H7 (cell line): ENCODE data around the gene TNFSF4. TPM values are rescaled to one million over a fixed set of nuclear protein-coding genes. Genes with fewer than 3 reads are reported as not detected.
"Not testable (repeated sequence)": the region's sequence is repeated elsewhere in the genome, so short reads cannot be mapped to it uniquely, and the experiment has no call there.

Experiments used
- DNase-seq: peaks from one replicate; pipeline ENCODE4 v3.0.0; 2012
- H3K27me3 ChIP-seq: 2 replicates; pipeline ENCODE4 v1.6.0; 2011; ENCODE audit warnings: mild to moderate bottlenecking, low read length; ENCODE audit not compliant: control insufficient read depth, insufficient read depth
- H3K36me3 ChIP-seq: replicated peaks from 2 replicates; pipeline ENCODE4 v1.5.1; 2011; ENCODE audit warnings: low read length; ENCODE audit not compliant: control insufficient read depth, insufficient read depth
- H3K4me3 ChIP-seq: 2 replicates; pipeline ENCODE4 v1.5.1; 2011; ENCODE audit warnings: low read depth, mild to moderate bottlenecking, control low read depth, low read length, moderate library complexity; ENCODE audit not compliant: insufficient read depth
- total RNA-seq: library from RNA; depleted of rRNA; stranded (reverse); fragments of >200 nt; shearing (Covaris generic); gene quantifications from 2 replicates; pipeline ENCODE4 v1.2.3, GENCODE V29; 2014

The TNFSF4 gene
- total RNA-seq, 1 experiment from 2014 or later = 0.21 TPM

GRCh38 chr1:173162601-173163000, 44.5 kb downstream of the TNFSF4 start:
- no peak for DNase-seq
- Histone ChIP-seq H3K4me3 (no peak overlapping the region), H3K36me3 (no peaks in the 10 kb centered on the region), H3K27me3 (peaks cover 6% of the 10 kb centered on the region; the same call in 1 of the 2 replicates)

DNA sequence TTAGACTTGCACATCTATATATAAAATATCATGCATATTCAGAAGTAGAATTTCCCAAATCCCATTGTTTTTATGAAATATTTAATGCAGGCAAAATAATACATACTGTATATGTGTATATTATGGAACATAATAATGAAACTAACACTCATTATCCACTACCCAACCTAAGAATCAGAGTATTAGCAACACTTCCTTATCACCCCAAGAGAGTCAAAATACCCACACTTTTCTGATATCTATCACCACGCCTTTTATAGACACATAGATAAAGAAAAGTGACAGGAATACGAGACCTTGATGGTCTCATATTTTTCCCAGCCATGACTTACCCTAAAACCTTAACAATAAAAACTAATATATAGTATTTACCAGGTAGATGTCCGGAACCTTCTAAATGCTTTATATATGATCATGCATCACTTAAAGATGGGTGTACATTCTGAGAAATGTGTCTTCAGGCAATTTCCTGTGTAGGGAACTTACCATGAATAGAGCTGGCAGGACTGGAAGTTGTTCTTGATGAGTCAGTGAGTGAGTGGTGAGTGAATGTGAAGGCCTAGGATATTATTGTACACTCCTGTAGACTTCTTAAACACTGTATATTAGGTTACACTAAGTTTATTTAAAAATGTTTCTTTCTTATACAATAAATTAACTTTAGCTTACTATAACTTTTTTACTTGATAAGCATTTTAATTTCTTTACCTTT, 45.5 kb downstream of the TNFSF4 start:
- Histone ChIP-seq H3K27me3 (peaks cover 6% of the 10 kb centered on the region; the same call in 1 of the 2 replicates), H3K4me3 (no peak overlapping the region), H3K36me3 (no peaks in the 10 kb centered on the region)
- DNase-seq = no peak

DNA sequence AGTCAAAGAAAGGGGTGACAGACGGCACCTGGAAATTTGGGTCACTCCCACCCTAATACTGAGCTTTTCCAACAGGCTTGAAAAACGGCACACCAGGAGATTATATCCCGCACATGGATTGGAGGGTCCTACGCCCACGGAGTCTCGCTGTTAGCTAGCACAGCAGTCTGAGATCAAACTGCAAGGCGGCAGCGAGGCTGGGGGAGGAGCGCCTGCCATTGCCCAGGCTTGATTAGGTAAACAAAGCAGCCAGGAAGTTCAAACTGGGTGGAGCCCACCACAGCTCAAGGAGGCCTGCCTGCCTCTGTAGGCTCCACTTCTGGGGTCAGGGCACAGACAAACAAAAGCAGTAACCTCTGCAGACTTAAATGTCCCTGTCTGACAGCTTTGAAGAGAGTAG, 53.2 kb downstream of the TNFSF4 start:
- DNase-seq, H3K36me3 ChIP-seq, H3K27me3 ChIP-seq, H3K4me3 ChIP-seq: not testable (repeated sequence)

DNA sequence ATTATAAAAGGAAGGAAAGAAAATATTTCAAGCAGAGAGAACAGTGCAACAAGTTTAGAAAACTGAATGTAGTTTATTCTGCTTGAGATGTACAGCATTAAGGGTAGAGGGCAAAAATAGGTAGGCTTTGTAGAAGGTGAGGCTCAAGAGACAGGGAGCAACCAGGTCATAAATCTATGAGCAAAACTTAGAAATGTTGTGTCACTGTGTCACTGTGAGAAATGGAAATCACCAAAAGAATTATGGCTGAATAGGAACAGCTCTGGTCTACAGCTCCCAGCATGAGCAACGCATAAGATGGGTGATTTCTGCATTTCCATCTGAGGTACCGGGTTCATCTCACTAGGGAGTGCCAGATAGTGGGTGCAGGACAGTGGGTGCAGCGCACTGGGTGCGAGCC, 53.6 kb downstream of the TNFSF4 start:
- H3K4me3 ChIP-seq = no peak overlapping the region
- no peaks in the 10 kb centered on the region for H3K36me3 ChIP-seq
- DNase-seq = no peak

DNA sequence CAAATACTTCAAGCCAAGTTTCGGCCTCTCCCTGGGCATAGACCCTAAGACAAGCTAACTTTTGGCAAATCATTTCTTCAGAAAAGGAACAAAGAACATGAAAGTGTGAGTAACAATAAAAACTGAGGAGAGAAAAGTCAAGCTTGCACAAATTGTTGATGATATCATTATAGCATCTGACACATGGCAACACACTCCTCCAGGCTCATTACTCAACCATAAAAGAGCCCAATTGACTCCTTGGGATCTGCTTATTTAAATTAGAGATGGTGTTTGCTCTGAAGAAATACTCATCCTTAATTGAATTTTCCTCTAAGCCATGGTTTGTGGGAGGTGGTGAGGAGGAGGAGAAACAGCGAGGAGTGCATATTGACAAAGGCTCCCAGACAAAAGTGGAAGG, 54.5 kb downstream of the TNFSF4 start:
- DNase-seq = no peak
- Histone ChIP-seq H3K27me3 (no peaks in the 10 kb centered on the region), H3K36me3 (no peaks in the 10 kb centered on the region), H3K4me3 (no peak overlapping the region)

More for the DNA sequence above, 53.6 kb downstream of the TNFSF4 start:
- H3K27me3 ChIP-seq = no peaks in the 10 kb centered on the region

DNA sequence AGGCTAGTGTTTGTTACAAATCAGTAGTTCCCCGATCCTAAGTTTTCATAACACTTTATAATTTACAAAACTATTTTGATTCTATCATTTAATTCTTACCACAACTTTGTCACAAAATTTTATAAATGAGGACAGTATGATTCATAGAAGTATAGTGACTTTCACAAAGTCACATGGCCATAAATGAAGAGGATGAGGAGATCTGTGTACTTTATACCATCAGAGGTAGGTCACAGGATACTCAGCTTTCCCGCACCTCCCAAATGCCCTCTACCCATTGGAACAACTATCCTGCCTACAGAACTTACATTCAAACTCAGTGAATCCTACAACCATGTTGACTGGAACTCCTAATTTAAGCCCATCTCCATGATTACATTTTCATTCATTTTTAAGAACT, 56.3 kb downstream of the TNFSF4 start:
- no peak overlapping the region for H3K4me3 ChIP-seq
- no peak for DNase-seq
- H3K36me3 ChIP-seq = no peaks in the 10 kb centered on the region
- H3K27me3 ChIP-seq = no peaks in the 10 kb centered on the region

DNA sequence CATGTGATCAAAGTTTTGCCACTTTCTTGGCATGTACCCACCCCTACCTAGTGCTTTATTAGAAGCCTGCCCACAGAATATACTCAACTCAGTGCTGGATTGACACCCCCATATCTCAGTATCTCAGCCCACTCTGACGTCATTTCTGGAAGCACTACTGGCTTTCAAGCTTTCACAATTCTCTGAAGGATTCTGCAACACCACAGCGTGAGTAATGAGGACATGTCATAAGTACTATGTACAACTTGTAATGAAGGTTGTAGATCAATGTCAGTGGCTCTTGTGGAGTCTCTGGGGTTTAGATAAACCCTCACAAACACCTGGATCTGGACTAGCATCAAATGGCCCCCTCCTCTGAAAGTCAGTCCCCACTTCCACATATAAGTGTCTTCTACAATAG, 57.2 kb downstream of the TNFSF4 start:
- H3K36me3 ChIP-seq = no peaks in the 10 kb centered on the region
- H3K4me3 ChIP-seq = no peak overlapping the region
- no peak for DNase-seq
- no peaks in the 10 kb centered on the region for H3K27me3 ChIP-seq

GRCh38 chr1:173148971-173149370, 58.2 kb downstream of the TNFSF4 start:
- no peaks in the 10 kb centered on the region for H3K27me3 ChIP-seq
- H3K36me3 ChIP-seq = no peaks in the 10 kb centered on the region
- no peak for DNase-seq
- H3K4me3 ChIP-seq = no peak overlapping the region

DNA sequence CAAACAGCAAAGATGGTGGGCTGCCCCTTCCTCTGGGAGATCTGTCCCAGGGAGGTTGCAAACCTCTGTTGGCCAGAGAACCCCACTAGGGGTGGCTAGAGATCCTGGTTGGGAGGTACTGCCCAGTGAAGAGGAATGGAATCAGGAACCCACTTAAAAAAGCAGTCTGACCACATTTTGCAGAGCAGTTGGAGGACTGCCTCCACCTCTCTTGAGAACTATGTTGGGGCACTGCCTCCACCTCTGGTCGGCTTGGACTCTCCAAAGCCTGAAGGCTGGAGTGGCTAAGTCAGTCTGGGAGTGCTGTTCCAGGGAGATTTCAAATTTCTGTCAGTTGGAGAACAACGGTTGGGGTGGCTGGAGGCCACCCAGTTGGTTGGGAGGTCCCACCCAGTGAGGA, 58.6 kb downstream of the TNFSF4 start:
- H3K4me3 ChIP-seq = no peak overlapping the region
- DNase-seq = no peak
- no peaks in the 10 kb centered on the region for H3K27me3 ChIP-seq
- no peaks in the 10 kb centered on the region for H3K36me3 ChIP-seq

- no peak for DNase-seq
- no peaks in the 10 kb centered on the region for H3K36me3 ChIP-seq
- no peak overlapping the region for H3K4me3 ChIP-seq
- no peaks in the 10 kb centered on the region for H3K27me3 ChIP-seq
Measured at GRCh38 chr1:173140733-173141132, 66.4 kb downstream of the TNFSF4 start.

DNA sequence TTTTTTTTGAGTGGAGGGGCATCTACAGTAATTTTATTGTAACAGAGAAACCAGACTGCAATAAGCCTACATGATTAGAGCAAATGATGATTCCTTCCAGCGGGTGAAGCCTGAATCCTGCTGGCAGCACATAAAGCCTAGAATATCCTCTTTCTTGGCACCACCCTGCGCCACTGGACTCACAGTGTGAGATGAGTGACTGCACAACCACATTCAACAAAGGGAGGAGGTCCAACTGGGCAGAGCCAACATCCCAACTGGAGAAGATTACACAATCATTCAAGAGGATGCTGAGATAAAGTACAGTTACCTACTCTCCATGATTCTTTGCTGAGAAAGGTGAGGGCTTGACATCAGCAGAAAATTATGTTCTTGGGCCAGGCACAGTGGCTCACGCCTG, 67.4 kb downstream of the TNFSF4 start:
- Histone ChIP-seq H3K36me3 (no peaks in the 10 kb centered on the region), H3K4me3 (no peak overlapping the region), H3K27me3 (no peaks in the 10 kb centered on the region)
- DNase-seq = no peak

GRCh38 chr1:173137107-173137706, 69.9 kb downstream of the TNFSF4 start:
- Histone ChIP-seq H3K4me3 (no peak overlapping the region), H3K27me3 (no peaks in the 10 kb centered on the region), H3K36me3 (no peaks in the 10 kb centered on the region)
- no peak for DNase-seq

DNA sequence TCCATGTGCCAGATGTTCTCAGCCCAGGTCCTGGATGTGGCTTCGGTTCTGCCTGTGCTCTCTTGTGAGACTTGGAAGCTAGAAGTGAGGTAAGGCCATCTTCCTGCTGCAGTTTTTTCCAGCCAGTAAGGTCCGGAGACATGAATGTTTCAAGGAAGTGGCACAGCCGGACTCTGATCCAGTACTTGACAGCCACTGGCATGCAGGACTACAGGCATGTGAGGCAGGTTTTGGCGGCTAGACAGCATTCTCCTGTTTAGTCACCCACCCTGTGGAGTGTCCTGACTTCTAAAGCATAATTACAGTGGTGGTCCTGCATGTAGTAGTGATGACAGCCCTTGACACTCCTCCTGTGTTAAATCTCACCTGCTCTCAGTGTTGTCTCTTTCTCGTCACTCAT, 72.3 kb downstream of the TNFSF4 start:
- DNase-seq = no peak
- H3K4me3 ChIP-seq = no peak overlapping the region
- H3K27me3 ChIP-seq = no peaks in the 10 kb centered on the region
- no peaks in the 10 kb centered on the region for H3K36me3 ChIP-seq

DNA sequence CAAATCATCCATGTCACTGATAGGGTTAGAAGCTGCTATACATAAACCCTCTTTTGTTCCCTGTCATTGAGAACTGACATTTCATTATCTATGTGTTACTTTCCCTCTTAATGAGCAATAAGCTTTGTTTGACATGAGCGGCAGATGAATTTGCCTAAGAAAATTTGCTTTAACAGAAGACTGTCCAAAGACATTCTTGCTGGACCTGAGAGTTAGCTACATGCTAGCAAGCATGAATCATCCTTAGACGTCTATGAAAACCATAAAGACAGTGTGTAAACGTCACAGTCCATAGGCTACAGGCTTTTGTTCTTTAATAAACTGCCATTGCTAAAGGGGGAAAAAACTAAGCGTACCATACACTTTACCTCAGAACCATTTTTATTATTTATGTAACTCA, 73.1 kb downstream of the TNFSF4 start:
- Histone ChIP-seq H3K36me3 (no peaks in the 10 kb centered on the region), H3K4me3 (no peak overlapping the region), H3K27me3 (no peaks in the 10 kb centered on the region)
- no peak for DNase-seq
